NCI-H82 treated with DMSO at 0.1 percent for 48 hours (cell line): ENCODE data around the gene KPNA1.

Source experiments
- DNase-seq: peaks from one replicate; lab custom pipeline; 2025; ENCODE audit not compliant: unreplicated experiment; lab: John Stamatoyannopoulos, UW

KPNA1 gene

GRCh38 chr3:122514123-122515019, at the start of gene KPNA1:
Gene KPNA1 (minus strand): TSS chr3:122514939. CDS start chr3:122496565, 18,374 bp downstream.
- peak; percentile 63 for DNase-seq

- no peak for DNase-seq
Measured at GRCh38 chr3:122564155-122564912, 49.6 kb upstream of the KPNA1 start, which contains the start of the genes DTX3L and PARP9. Gene DTX3L (plus strand): TSS chr3:122564338. CDS start chr3:122564427, 89 bp downstream. Gene PARP9 (minus strand): TSS chr3:122564300. CDS start chr3:122559620, 4,680 bp downstream.

GRCh38 chr3:122563717-122564025, 48.9 kb upstream of the KPNA1 start:
- DNase-seq = no peak

- DNase-seq = no peak
Measured at GRCh38 chr3:122562923-122563716, 48.4 kb upstream of the KPNA1 start.

GRCh38 chr3:122560680-122561079, 45.9 kb upstream of the KPNA1 start:
- peak; percentile 12 for DNase-seq

GRCh38 chr3:122559906-122560305, 45.2 kb upstream of the KPNA1 start:
- DNase-seq = no peak

- no peak for DNase-seq
Measured at GRCh38 chr3:122558605-122559004, 43.9 kb upstream of the KPNA1 start.

- no peak for DNase-seq
Measured at GRCh38 chr3:122557356-122557755, 42.6 kb upstream of the KPNA1 start.

- DNase-seq = no peak
Measured at GRCh38 chr3:122555275-122556071, 40.7 kb upstream of the KPNA1 start.

- DNase-seq = no peak
Measured at GRCh38 chr3:122553171-122553570, 38.4 kb upstream of the KPNA1 start.

GRCh38 chr3:122548619-122549018, 33.9 kb upstream of the KPNA1 start:
- DNase-seq = no peak

- DNase-seq = no peak
Measured at GRCh38 chr3:122548076-122548475, 33.3 kb upstream of the KPNA1 start.

- no peak for DNase-seq
Measured at GRCh38 chr3:122546151-122546550, 31.4 kb upstream of the KPNA1 start.

- DNase-seq = no peak
Measured at GRCh38 chr3:122538956-122539490, 24.3 kb upstream of the KPNA1 start.

GRCh38 chr3:122536632-122537001, 21.9 kb upstream of the KPNA1 start:
- DNase-seq = no peak

- no peak for DNase-seq
Measured at GRCh38 chr3:122535964-122536631, 21.4 kb upstream of the KPNA1 start.

- DNase-seq = no peak
Measured at GRCh38 chr3:122533931-122534334, 19.2 kb upstream of the KPNA1 start.

GRCh38 chr3:122533480-122533879, 18.7 kb upstream of the KPNA1 start:
- no peak for DNase-seq

- no peak for DNase-seq
Measured at GRCh38 chr3:122530164-122530563, 15.4 kb upstream of the KPNA1 start.

GRCh38 chr3:122523317-122523716, 8.6 kb upstream of the KPNA1 start:
- DNase-seq = no peak
